Activated CD4-positive, alpha-beta T cell treated with anti-CD3 and anti-CD28 coated beads, Interleukin-2, amount 50 U/mL, for 48 hours (primary cell): ENCODE measurements around the gene CBFA2T2.
"Not testable (repeated sequence)": the region's sequence is repeated elsewhere in the genome, so short reads cannot be mapped to it uniquely, and the experiment has no call there.

Source experiments
- DNase-seq, 2 experiments: peaks; one replicate each; pipeline ENCODE4 v3.0.0-alpha.2; 2020

Gene CBFA2T2

GRCh38 chr20:33553516-33553915 lies 63.6 kb downstream of the CBFA2T2 start:
- no peak for DNase-seq

- DNase-seq, result no peak
These were observed 65.1 kb downstream of the CBFA2T2 start for GRCh38 chr20:33554914-33555420.

GRCh38 chr20:33555755-33556154 lies 65.9 kb downstream of the CBFA2T2 start:
- no peak for DNase-seq

- no peak for DNase-seq
These were observed 66.3 kb downstream of the CBFA2T2 start for GRCh38 chr20:33556246-33556645.

- no peak for DNase-seq
These were observed 68.7 kb downstream of the CBFA2T2 start for GRCh38 chr20:33558348-33559144.

- no peak for DNase-seq
These were observed 69.3 kb downstream of the CBFA2T2 start for GRCh38 chr20:33559212-33559611.

GRCh38 chr20:33560026-33560425 lies 70.1 kb downstream of the CBFA2T2 start:
- no peak for DNase-seq

- not testable (repeated sequence) for DNase-seq
These were observed 71.2 kb downstream of the CBFA2T2 start for GRCh38 chr20:33561053-33561452.

GRCh38 chr20:33561692-33562601 lies 72.1 kb downstream of the CBFA2T2 start:
- no peak for DNase-seq

GRCh38 chr20:33563788-33564187 lies 73.9 kb downstream of the CBFA2T2 start:
- no peak for DNase-seq

GRCh38 chr20:33566781-33567603 lies 77.1 kb downstream of the CBFA2T2 start:
- no peak for DNase-seq

GRCh38 chr20:33567949-33568348 lies 78.1 kb downstream of the CBFA2T2 start:
- no peak for DNase-seq

GRCh38 chr20:33568378-33568777 lies 78.5 kb downstream of the CBFA2T2 start:
- DNase-seq, result no peak

- DNase-seq, result no peak
These were observed 79.2 kb downstream of the CBFA2T2 start for GRCh38 chr20:33568868-33569801.

- no peak for DNase-seq
These were observed 80.0 kb downstream of the CBFA2T2 start for GRCh38 chr20:33569802-33570391.

GRCh38 chr20:33570743-33571142 lies 80.8 kb downstream of the CBFA2T2 start:
- no peak for DNase-seq

- not testable (repeated sequence) for DNase-seq
These were observed 83.4 kb downstream of the CBFA2T2 start for GRCh38 chr20:33573268-33573667.

GRCh38 chr20:33575282-33575681 lies 85.4 kb downstream of the CBFA2T2 start:
- no peak for DNase-seq

- DNase-seq, result no peak
These were observed 86.7 kb downstream of the CBFA2T2 start for GRCh38 chr20:33576432-33577125.

- DNase-seq, result no peak
These were observed 88.6 kb downstream of the CBFA2T2 start for GRCh38 chr20:33578510-33578909.

- DNase-seq, result no peak
These were observed 93.2 kb downstream of the CBFA2T2 start for GRCh38 chr20:33583143-33583542.
